Neural progenitor cell (in vitro differentiated cells): Measurements from ENCODE around the gene HOMER2. TPM values are rescaled to one million over a fixed set of nuclear protein-coding genes. Genes with fewer than 3 reads are reported as not detected.

Experiments used
- DNase-seq: peaks from one replicate; pipeline ENCODE4 v3.0.0-alpha.2; 2016; ENCODE audit warnings: low spot score
- H2AFZ ChIP-seq: fragments of 200-600 bp; sonication (generic); replicated peaks from 2 replicates; pipeline ENCODE4 v1.6.1; 2016; ENCODE audit warnings: antibody characterized with exemption
- H3F3A ChIP-seq: fragments of 200-600 bp; sonication (generic); 2 replicates; pipeline ENCODE4 v1.6.1; 2016; ENCODE audit warnings: antibody characterized with exemption, low read depth
- H3K27ac ChIP-seq: fragments of 200-600 bp; sonication (generic); 2 replicates; pipeline ENCODE4 v1.5.1; 2016; ENCODE audit warnings: mild to moderate bottlenecking
- H3K27me3 ChIP-seq: fragments of 200-600 bp; sonication (generic); 2 replicates; pipeline ENCODE4 v1.6.1; 2016; ENCODE audit warnings: mild to moderate bottlenecking, moderate library complexity
- H3K36me3 ChIP-seq: fragments of 200-600 bp; sonication (generic); 2 replicates; pipeline ENCODE4 v1.5.1; 2016
- H3K4me1 ChIP-seq: fragments of 200-600 bp; sonication (generic); 2 replicates; pipeline ENCODE4 v1.6.1; 2016; ENCODE audit warnings: mixed run types
- H3K4me2 ChIP-seq: fragments of 200-600 bp; sonication (generic); 2 replicates; pipeline ENCODE4 v1.6.1; 2016
- H3K4me3 ChIP-seq: fragments of 200-600 bp; sonication (generic); 2 replicates; pipeline ENCODE4 v1.5.1; 2016
- H3K79me2 ChIP-seq: fragments of 200-600 bp; sonication (generic); 2 replicates; pipeline ENCODE4 v1.6.1; 2016; ENCODE audit warnings: low read depth
- H3K9ac ChIP-seq: fragments of 200-600 bp; sonication (generic); 2 replicates; pipeline ENCODE4 v1.6.1; 2016
- H3K9me3 ChIP-seq: fragments of 200-600 bp; sonication (generic); 2 replicates; pipeline ENCODE4 v1.5.1; 2016; ENCODE audit warnings: low read depth
- H4K20me1 ChIP-seq: fragments of 200-600 bp; sonication (generic); 2 replicates; pipeline ENCODE4 v1.6.1; 2016; ENCODE audit warnings: low read depth
- H3K27ac Mint-ChIP-seq: 3 replicates; pipeline ENCODE4 v1.8.0; 2021; ENCODE audit warnings: mixed read lengths
- H3K27me3 Mint-ChIP-seq: 2 replicates; pipeline ENCODE4 v1.8.0; 2022; ENCODE audit warnings: low read depth, mild to moderate bottlenecking, inconsistent platforms, moderate library complexity, mixed read lengths; ENCODE audit not compliant: insufficient read depth
- H3K36me3 Mint-ChIP-seq: 3 replicates; pipeline ENCODE4 v1.8.0; 2021; ENCODE audit warnings: mixed read lengths
- H3K4me1 Mint-ChIP-seq: 3 replicates; pipeline ENCODE4 v1.8.0; 2021; ENCODE audit warnings: mixed read lengths
- H3K4me3 Mint-ChIP-seq: 3 replicates; pipeline ENCODE4 v1.8.0; 2021; ENCODE audit warnings: mild to moderate bottlenecking, moderate library complexity, mixed read lengths
- H3K9me3 Mint-ChIP-seq: 3 replicates; pipeline ENCODE4 v1.8.0; 2020; ENCODE audit warnings: mixed read lengths
- EZH2 ChIP-seq: fragments of 200-600 bp; sonication (generic); IDR thresholded peaks from 2 replicates; pipeline ENCODE4 v1.6.1; 2017; ENCODE audit warnings: antibody characterized with exemption, mild to moderate bottlenecking, moderate library complexity
- EZH2phosphoT487 ChIP-seq: fragments of 200-600 bp; sonication (generic); IDR thresholded peaks from 2 replicates; pipeline ENCODE4 v1.6.1; 2017; ENCODE audit warnings: antibody characterized with exemption
- total RNA-seq: library from RNA; depleted of rRNA; stranded (reverse); fragments of >200 nt; gene quantifications from 2 replicates; pipeline ENCODE4 v1.2.3, GENCODE V29; 2015; ENCODE audit warnings: low replicate concordance
- TF ChIP-seq, protein P1 (sequence below): fragments of 200-600 bp; sonication (generic); IDR thresholded peaks from 2 replicates; pipeline ENCODE4 v1.5.1; 2017; ENCODE audit warnings: antibody characterized with exemption, mild to moderate bottlenecking

HOMER2 gene
- total RNA-seq, 1 donor from 2014 or later, result 259 TPM

DNA sequence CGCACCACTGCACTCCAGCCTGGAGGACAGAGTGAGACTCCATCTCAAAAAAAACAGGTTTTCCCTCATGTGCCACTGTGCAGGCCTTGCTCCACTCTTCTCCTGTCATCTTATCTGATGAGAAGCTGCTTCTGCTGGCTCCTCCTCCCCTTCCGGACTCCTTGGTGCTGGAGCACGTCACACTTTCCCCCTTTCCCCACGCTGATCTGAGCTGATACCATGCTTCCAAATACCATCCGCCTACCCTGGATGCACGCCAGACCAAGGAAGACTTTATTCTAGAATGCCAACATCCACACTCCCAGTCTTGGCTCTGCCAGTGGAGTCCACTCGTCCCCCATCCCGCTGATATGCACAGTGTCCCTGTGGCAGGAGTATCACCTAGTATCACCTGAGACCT is 31.3 kb downstream of the HOMER2 start:
- no peak for DNase-seq
- H3K9ac ChIP-seq, result no peak overlapping the region

DNA sequence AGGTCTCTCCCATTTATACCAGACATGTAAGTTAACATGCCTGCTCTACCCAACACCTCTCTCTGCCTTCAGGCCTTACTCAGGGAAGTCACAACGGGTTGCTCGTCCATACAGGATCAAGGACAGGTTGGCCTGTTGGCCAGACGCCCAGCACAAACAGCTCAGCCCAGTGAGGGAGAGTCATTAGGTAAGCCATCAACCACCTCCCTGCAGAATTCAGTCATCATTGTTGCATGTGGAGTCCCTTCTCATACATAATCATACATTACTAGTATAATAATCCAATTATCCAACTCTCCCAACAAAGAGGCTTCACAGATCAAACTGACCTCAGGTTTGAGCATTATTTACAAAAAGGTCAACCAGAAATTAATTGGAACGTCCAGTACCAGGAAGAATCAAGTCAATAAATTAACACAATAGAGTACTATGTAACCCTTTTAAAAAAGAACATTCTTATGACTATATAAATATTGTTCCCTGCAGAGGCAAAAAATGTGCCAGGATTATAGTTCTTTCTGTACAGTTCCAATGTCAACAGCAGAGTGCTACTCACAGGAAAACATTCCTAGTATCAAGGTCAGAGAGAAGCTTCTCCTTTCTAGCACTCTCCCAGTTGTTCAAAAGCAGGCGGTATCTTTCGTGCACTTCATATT is 33.2 kb downstream of the HOMER2 start:
- H3K4me2 ChIP-seq, result no peak overlapping the region
- H3K27ac ChIP-seq, result no peak overlapping the region
- H3K27me3 ChIP-seq, result no peaks in the 10 kb centered on the region
- no peaks in the 10 kb centered on the region for H4K20me1 ChIP-seq
- Mint-ChIP-seq H3K36me3 (peaks cover 5% of the 10 kb centered on the region), H3K27me3 (peaks cover 5% of the 10 kb centered on the region), H3K27ac (no peak overlapping the region), H3K4me1 (peaks cover 3% of the 10 kb centered on the region), H3K4me3 (no peak overlapping the region), H3K9me3 (no peaks in the 10 kb centered on the region)
- no peak for DNase-seq
- H3K36me3 ChIP-seq, result no peaks in the 10 kb centered on the region
- H3K9ac ChIP-seq, result no peak overlapping the region
- H2AFZ ChIP-seq, result no peak overlapping the region
- H3K4me3 ChIP-seq, result no peak overlapping the region
- H3K79me2 ChIP-seq, result no peaks in the 10 kb centered on the region
- H3K9me3 ChIP-seq, result no peaks in the 10 kb centered on the region
- no peaks in the 10 kb centered on the region for H3F3A ChIP-seq
- no peaks in the 10 kb centered on the region for H3K4me1 ChIP-seq
- TF ChIP-seq EZH2 (no peak), EZH2phosphoT487 (no peak)
- TF ChIP-seq, protein P1, sequence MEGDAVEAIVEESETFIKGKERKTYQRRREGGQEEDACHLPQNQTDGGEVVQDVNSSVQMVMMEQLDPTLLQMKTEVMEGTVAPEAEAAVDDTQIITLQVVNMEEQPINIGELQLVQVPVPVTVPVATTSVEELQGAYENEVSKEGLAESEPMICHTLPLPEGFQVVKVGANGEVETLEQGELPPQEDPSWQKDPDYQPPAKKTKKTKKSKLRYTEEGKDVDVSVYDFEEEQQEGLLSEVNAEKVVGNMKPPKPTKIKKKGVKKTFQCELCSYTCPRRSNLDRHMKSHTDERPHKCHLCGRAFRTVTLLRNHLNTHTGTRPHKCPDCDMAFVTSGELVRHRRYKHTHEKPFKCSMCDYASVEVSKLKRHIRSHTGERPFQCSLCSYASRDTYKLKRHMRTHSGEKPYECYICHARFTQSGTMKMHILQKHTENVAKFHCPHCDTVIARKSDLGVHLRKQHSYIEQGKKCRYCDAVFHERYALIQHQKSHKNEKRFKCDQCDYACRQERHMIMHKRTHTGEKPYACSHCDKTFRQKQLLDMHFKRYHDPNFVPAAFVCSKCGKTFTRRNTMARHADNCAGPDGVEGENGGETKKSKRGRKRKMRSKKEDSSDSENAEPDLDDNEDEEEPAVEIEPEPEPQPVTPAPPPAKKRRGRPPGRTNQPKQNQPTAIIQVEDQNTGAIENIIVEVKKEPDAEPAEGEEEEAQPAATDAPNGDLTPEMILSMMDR, result no peak

More for the DNA sequence above, 31.3 kb downstream of the HOMER2 start:
- Mint-ChIP-seq H3K9me3 (no peaks in the 10 kb centered on the region), H3K36me3 (peaks cover 5% of the 10 kb centered on the region), H3K4me3 (no peak overlapping the region), H3K4me1 (peaks cover 3% of the 10 kb centered on the region), H3K27me3 (peaks cover 5% of the 10 kb centered on the region), H3K27ac (no peak overlapping the region)
- H3K27ac ChIP-seq, result no peak overlapping the region
- no peak overlapping the region for H3K4me3 ChIP-seq
- no peaks in the 10 kb centered on the region for H3K9me3 ChIP-seq
- TF ChIP-seq EZH2phosphoT487 (no peak), EZH2 (no peak)
- TF ChIP-seq, protein P1, result no peak
- no peaks in the 10 kb centered on the region for H3K79me2 ChIP-seq
- no peaks in the 10 kb centered on the region for H3F3A ChIP-seq
- no peaks in the 10 kb centered on the region for H4K20me1 ChIP-seq
- no peak overlapping the region for H2AFZ ChIP-seq
- H3K4me2 ChIP-seq, result no peak overlapping the region
- H3K36me3 ChIP-seq, result no peaks in the 10 kb centered on the region
- no peaks in the 10 kb centered on the region for H3K4me1 ChIP-seq
- H3K27me3 ChIP-seq, result no peaks in the 10 kb centered on the region

DNA sequence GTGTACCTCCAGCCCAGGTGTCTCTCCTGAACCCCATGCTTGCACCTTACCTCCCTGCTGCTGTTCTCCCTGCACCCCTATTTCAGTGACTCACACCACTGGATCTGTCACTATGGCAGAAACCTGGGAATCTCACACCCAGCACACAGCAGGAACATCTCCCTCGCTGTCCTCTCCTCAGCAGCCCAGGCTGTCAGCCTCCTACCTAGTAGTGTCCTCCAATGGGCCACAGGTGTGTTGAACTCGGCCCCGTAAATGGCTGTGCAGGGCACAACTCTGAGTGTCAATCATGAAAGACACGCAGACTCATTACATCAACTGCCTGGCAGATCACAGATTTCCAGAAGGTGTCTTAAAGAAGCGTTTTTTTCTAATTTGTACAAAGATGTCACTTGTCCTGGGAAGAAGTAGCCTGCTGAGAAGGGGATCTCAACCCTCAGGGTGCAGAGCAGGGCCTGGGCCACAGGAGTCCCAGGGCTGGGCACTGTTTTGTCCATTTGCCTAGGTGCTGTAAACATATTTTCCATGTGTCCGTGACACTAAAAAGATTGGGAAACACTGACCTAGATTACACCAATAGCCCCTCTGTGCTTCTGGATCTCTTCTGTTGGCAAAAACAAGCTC is 33.8 kb downstream of the HOMER2 start:
- H2AFZ ChIP-seq, result no peak overlapping the region
- H4K20me1 ChIP-seq, result no peaks in the 10 kb centered on the region
- no peaks in the 10 kb centered on the region for H3K79me2 ChIP-seq
- no peaks in the 10 kb centered on the region for H3F3A ChIP-seq
- H3K4me2 ChIP-seq, result no peak overlapping the region
- H3K36me3 ChIP-seq, result no peaks in the 10 kb centered on the region
- no peak for DNase-seq
- H3K27me3 ChIP-seq, result no peaks in the 10 kb centered on the region
- Mint-ChIP-seq H3K4me1 (peaks cover 3% of the 10 kb centered on the region), H3K27me3 (peaks cover 5% of the 10 kb centered on the region), H3K27ac (no peak overlapping the region), H3K4me3 (no peak overlapping the region), H3K36me3 (peaks cover 2% of the 10 kb centered on the region), H3K9me3 (no peaks in the 10 kb centered on the region)
- no peak overlapping the region for H3K27ac ChIP-seq
- H3K9me3 ChIP-seq, result no peaks in the 10 kb centered on the region
- H3K4me1 ChIP-seq, result no peaks in the 10 kb centered on the region
- H3K9ac ChIP-seq, result no peak overlapping the region
- TF ChIP-seq, protein P1, result no peak
- TF ChIP-seq EZH2phosphoT487 (no peak), EZH2 (no peak)
- H3K4me3 ChIP-seq, result no peak overlapping the region
